NCI-H1694 (cell line): ENCODE measurements around the gene NTMT2.
"Not testable (repeated sequence)": the region's sequence is repeated elsewhere in the genome, so short reads cannot be mapped to it uniquely, and the experiment has no call there.

Experiments used
- DNase-seq: peaks from one replicate; lab custom pipeline; 2025; lab: John Stamatoyannopoulos, UW

NTMT2 gene

GRCh38 chr1:170157820-170158219 is 12.1 kb downstream of the NTMT2 start:
- no peak for DNase-seq

GRCh38 chr1:170162459-170163246 is 16.9 kb downstream of the NTMT2 start:
- no peak for DNase-seq

GRCh38 chr1:170164103-170164763 is 18.5 kb downstream of the NTMT2 start:
- DNase-seq = no peak

- DNase-seq = no peak
These were observed 20.9 kb downstream of the NTMT2 start for GRCh38 chr1:170166518-170167180.

GRCh38 chr1:170168265-170168664 is 22.5 kb downstream of the NTMT2 start:
- no peak for DNase-seq

GRCh38 chr1:170170513-170170912 is 24.8 kb downstream of the NTMT2 start:
- DNase-seq = not testable (repeated sequence)

GRCh38 chr1:170174395-170174794 is 28.6 kb downstream of the NTMT2 start:
- no peak for DNase-seq

GRCh38 chr1:170175041-170175440 is 29.3 kb downstream of the NTMT2 start:
- no peak for DNase-seq

- DNase-seq = no peak
These were observed 29.7 kb downstream of the NTMT2 start for GRCh38 chr1:170175484-170175883.

- no peak for DNase-seq
These were observed 31.0 kb downstream of the NTMT2 start for GRCh38 chr1:170176772-170177171.

- DNase-seq = no peak
These were observed 36.7 kb downstream of the NTMT2 start for GRCh38 chr1:170182442-170182841.

GRCh38 chr1:170192546-170192945 is 46.8 kb downstream of the NTMT2 start:
- no peak for DNase-seq

GRCh38 chr1:170194451-170194850 is 48.7 kb downstream of the NTMT2 start:
- DNase-seq = no peak

- no peak for DNase-seq
These were observed 50.9 kb downstream of the NTMT2 start for GRCh38 chr1:170196490-170197236.

GRCh38 chr1:170198090-170198489 is 52.3 kb downstream of the NTMT2 start:
- DNase-seq = no peak

- no peak for DNase-seq
These were observed 52.8 kb downstream of the NTMT2 start for GRCh38 chr1:170198584-170198983.

- no peak for DNase-seq
These were observed 54.4 kb downstream of the NTMT2 start for GRCh38 chr1:170200161-170200560.

GRCh38 chr1:170200621-170201397 is 55.0 kb downstream of the NTMT2 start:
- DNase-seq = no peak

- DNase-seq = no peak
These were observed 57.9 kb downstream of the NTMT2 start for GRCh38 chr1:170203693-170204092.

GRCh38 chr1:170204121-170204520 is 58.4 kb downstream of the NTMT2 start:
- DNase-seq = no peak

- no peak for DNase-seq
These were observed 59.5 kb downstream of the NTMT2 start for GRCh38 chr1:170205301-170205700.

GRCh38 chr1:170209125-170209524 is 63.4 kb downstream of the NTMT2 start:
- no peak for DNase-seq
